SU-DHL-6 (cell line): ENCODE results near the gene ADGRG7.

ENCODE experiments used
- H2AFZ ChIP-seq: fragments of 200-600 bp; sonication (generic); 2 replicates; pipeline ENCODE4 v1.6.1; 2014; ENCODE audit warnings: low read depth, mild to moderate bottlenecking, moderate library complexity, mixed read lengths, antibody characterized with exemption, low read length; ENCODE audit not compliant: severe bottlenecking
- H3F3A ChIP-seq: fragments of 200-600 bp; shearing (Covaris generic); 2 replicates; pipeline ENCODE4 v1.6.0; 2016; ENCODE audit warnings: antibody characterized with exemption, mild to moderate bottlenecking; ENCODE audit not compliant: insufficient read depth
- H3K27ac ChIP-seq: fragments of 200-600 bp; sonication (generic); 2 replicates; pipeline ENCODE4 v1.5.1; 2016; ENCODE audit warnings: low read depth, mild to moderate bottlenecking, low read length, moderate library complexity, mixed read lengths
- H3K27me3 ChIP-seq: fragments of 200-600 bp; sonication (generic), shearing (Covaris generic); 2 replicates; pipeline ENCODE4 v1.6.0; 2014; ENCODE audit warnings: mild to moderate bottlenecking, low read length
- H3K36me3 ChIP-seq: fragments of 200-600 bp; sonication (generic); 2 replicates; pipeline ENCODE4 v1.6.1; 2014; ENCODE audit warnings: mild to moderate bottlenecking, low read length, mixed read lengths
- H3K4me2 ChIP-seq: fragments of 300-600, 200-600 bp; shearing (Covaris generic), sonication (generic); 2 replicates; pipeline ENCODE4 v1.6.0; 2014; ENCODE audit warnings: low read length, low read depth, mild to moderate bottlenecking; ENCODE audit not compliant: poor library complexity, severe bottlenecking
- H3K4me3 ChIP-seq: fragments of 200-600 bp; sonication (generic); 2 replicates; pipeline ENCODE4 v1.5.1; 2014; ENCODE audit warnings: antibody characterized with exemption, low read length, mild to moderate bottlenecking, mixed read lengths; ENCODE audit not compliant: insufficient read depth, poor library complexity, severe bottlenecking
- H3K79me2 ChIP-seq: fragments of 200-600 bp; sonication (generic); 2 replicates; pipeline ENCODE4 v1.6.1; 2014; ENCODE audit warnings: mild to moderate bottlenecking, low read length, moderate library complexity; ENCODE audit not compliant: insufficient read depth
- H3K9ac ChIP-seq: fragments of 200-600 bp; sonication (generic); 2 replicates; pipeline ENCODE4 v1.7.0; 2014; ENCODE audit warnings: mild to moderate bottlenecking, low read length
- H3K9me2 ChIP-seq: fragments of 200-600 bp; sonication (generic); replicated peaks from 2 replicates; pipeline ENCODE4 v1.6.1; 2014; ENCODE audit warnings: low read length; ENCODE audit not compliant: insufficient read depth
- H3K9me3 ChIP-seq: fragments of 200-600 bp; sonication (generic); 2 replicates; pipeline ENCODE4 v1.6.1; 2014; ENCODE audit warnings: low read length, mixed read lengths; ENCODE audit not compliant: insufficient read depth
- H4K20me1 ChIP-seq: fragments of 200-600 bp; sonication (generic); 2 replicates; pipeline ENCODE4 v1.6.1; 2014; ENCODE audit warnings: low read depth, mild to moderate bottlenecking, antibody characterized with exemption, low read length, moderate library complexity, mixed read lengths
- CTCF ChIP-seq: fragments of 200-600 bp; sonication (generic); IDR thresholded peaks from one replicate; pipeline ENCODE4 v1.5.1; 2017; ENCODE audit warnings: antibody characterized with exemption, mild to moderate bottlenecking, low read length, moderate library complexity; ENCODE audit not compliant: insufficient read depth, poor library complexity, severe bottlenecking
- EZH2phosphoT487 ChIP-seq: fragments of 200-600 bp; sonication (generic), shearing (Covaris generic); conservative IDR thresholded peaks from 2 replicates; pipeline ENCODE4 v1.6.1; 2018; ENCODE audit warnings: mild to moderate bottlenecking, antibody characterized with exemption, low read length, moderate library complexity, mixed read lengths

The ADGRG7 gene

DNA sequence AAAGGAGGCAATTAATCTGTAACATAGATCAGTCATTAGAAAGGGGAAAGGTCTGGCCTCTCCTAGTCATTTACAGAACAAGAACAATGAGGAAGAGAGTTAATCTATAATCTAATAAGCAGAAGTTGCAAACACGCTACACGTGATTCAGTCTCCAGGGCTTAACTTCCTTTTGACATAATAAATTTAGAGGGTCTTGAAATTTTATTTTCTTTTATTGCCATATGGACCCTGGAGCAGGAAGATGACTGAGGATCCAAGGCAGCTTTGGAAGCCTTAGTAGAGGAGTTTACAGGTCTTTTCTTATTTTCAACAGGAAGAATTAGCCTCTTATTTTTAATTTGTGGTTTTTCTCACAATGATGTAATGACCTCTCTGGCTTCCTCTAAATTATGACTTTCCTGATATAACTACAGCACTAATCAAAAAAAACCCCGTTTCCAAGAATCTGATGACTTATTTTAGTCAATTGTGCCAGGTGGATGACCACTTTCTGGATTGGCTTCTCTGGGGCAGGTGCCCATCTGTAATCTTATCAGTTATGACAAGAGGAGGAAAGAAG, 32.2 kb downstream of the ADGRG7 start:
- TF ChIP-seq EZH2phosphoT487 (no peak), CTCF (no peak)
- H3K9me2 ChIP-seq = no peaks in the 10 kb centered on the region
- H3K4me2 ChIP-seq = no peak overlapping the region
- H3K9me3 ChIP-seq = no peaks in the 10 kb centered on the region
- H4K20me1 ChIP-seq = no peaks in the 10 kb centered on the region
- H3K36me3 ChIP-seq = no peaks in the 10 kb centered on the region
- no peak overlapping the region for H2AFZ ChIP-seq
- H3K4me3 ChIP-seq = no peak overlapping the region
- H3F3A ChIP-seq = no peaks in the 10 kb centered on the region
- no peak overlapping the region for H3K27ac ChIP-seq
- no peaks in the 10 kb centered on the region for H3K27me3 ChIP-seq
- no peaks in the 10 kb centered on the region for H3K79me2 ChIP-seq
- no peak overlapping the region for H3K9ac ChIP-seq

DNA sequence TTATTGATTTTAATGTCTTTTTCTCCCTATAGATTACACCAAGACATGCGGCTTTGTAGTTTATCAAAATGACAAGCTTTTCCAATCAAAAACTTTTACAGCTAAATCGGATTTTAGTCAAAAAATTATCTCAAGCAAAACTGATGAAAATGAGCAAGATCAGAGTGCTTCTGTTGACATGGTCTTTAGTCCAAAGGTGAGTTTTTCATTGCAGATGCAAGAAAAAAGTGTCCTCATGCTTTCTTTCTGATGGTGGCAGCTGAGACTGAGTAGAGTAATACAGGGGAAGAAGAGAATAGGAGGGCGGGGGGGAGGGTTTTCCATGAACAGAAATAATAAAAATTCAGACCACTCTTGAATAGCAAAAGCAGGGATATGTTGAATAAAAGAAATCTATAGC, 36.5 kb downstream of the ADGRG7 start:
- no peaks in the 10 kb centered on the region for H3K79me2 ChIP-seq
- no peak overlapping the region for H3K9ac ChIP-seq
- no peak overlapping the region for H2AFZ ChIP-seq
- no peaks in the 10 kb centered on the region for H3K36me3 ChIP-seq
- H3K27ac ChIP-seq = no peak overlapping the region
- no peaks in the 10 kb centered on the region for H4K20me1 ChIP-seq
- TF ChIP-seq EZH2phosphoT487 (no peak), CTCF (no peak)
- H3K27me3 ChIP-seq = no peaks in the 10 kb centered on the region
- H3K9me3 ChIP-seq = no peaks in the 10 kb centered on the region
- no peak overlapping the region for H3K4me3 ChIP-seq
- H3F3A ChIP-seq = no peaks in the 10 kb centered on the region
- no peak overlapping the region for H3K4me2 ChIP-seq
- H3K9me2 ChIP-seq = no peaks in the 10 kb centered on the region

- Histone ChIP-seq H3K9me2 (no peaks in the 10 kb centered on the region), H3K27ac (no peak overlapping the region), H3K4me3 (no peak overlapping the region), H3K79me2 (no peaks in the 10 kb centered on the region), H3K9me3 (no peaks in the 10 kb centered on the region), H3K9ac (no peak overlapping the region), H3F3A (no peaks in the 10 kb centered on the region; the same call in 1 of the 2 replicates), H3K4me2 (no peak overlapping the region), H3K27me3 (no peaks in the 10 kb centered on the region), H4K20me1 (no peaks in the 10 kb centered on the region), H3K36me3 (no peaks in the 10 kb centered on the region), H2AFZ (no peak overlapping the region)
- no peak for TF ChIP-seq EZH2phosphoT487
- TF ChIP-seq CTCF = no peak
These were observed 37.8 kb downstream of the ADGRG7 start for GRCh38 chr3:100647171-100647570.
